Activated CD8-positive, alpha-beta T cell treated with anti-CD3 and anti-CD28 coated beads for 36 hours (primary cell): Measurements from ENCODE around the gene RNLS. TPM values are rescaled to one million over a fixed set of nuclear protein-coding genes. Genes with fewer than 3 reads are reported as not detected.
"Not testable (repeated sequence)": the region's sequence is repeated elsewhere in the genome, so short reads cannot be mapped to it uniquely, and the experiment has no call there.

Experiments used
- ATAC-seq: fragments of 200-7000 bp; cut with Tn5 transposase; one replicate; pipeline ENCODE4 v1.10.0; 2021; ENCODE audit warnings: mild to moderate bottlenecking, moderate library complexity
- CTCF ChIA-PET: fragments of 350-600 bp; sonication (Branson Sonifier 250); formaldehyde crosslinking; loops from one replicate; lab custom pipeline; 2021; ENCODE audit warnings: antibody characterized with exemption; lab: Charles Lee
- POLR2A ChIA-PET: fragments of 350-600 bp; sonication (Branson Sonifier 250); formaldehyde crosslinking; loops from one replicate; lab custom pipeline; 2021; ENCODE audit warnings: antibody characterized with exemption; lab: Charles Lee
- DNase-seq: peaks from one replicate; pipeline ENCODE4 v3.0.0-alpha.2; 2020
- H3K27ac Mint-ChIP-seq: one replicate; pipeline ENCODE4 v1.8.0; 2021; ENCODE audit warnings: mild to moderate bottlenecking, mixed read lengths
- H3K27me3 Mint-ChIP-seq: one replicate; pipeline ENCODE4 v1.8.0; 2021; ENCODE audit warnings: mixed read lengths
- H3K36me3 Mint-ChIP-seq: one replicate; pipeline ENCODE4 v1.8.0; 2021; ENCODE audit warnings: low read depth, mixed read lengths
- H3K4me1 Mint-ChIP-seq: one replicate; pipeline ENCODE4 v1.8.0; 2021; ENCODE audit warnings: low read depth, mixed read lengths
- H3K4me3 Mint-ChIP-seq: one replicate; pipeline ENCODE4 v1.8.0; 2021; ENCODE audit warnings: mild to moderate bottlenecking, moderate library complexity, mixed read lengths
- H3K9me3 Mint-ChIP-seq: one replicate; pipeline ENCODE4 v1.8.0; 2021; ENCODE audit warnings: mixed read lengths
- CTCF ChIP-seq: fragments of 200-600 bp; IDR thresholded peaks from one replicate; pipeline ENCODE4 v1.8.0; 2022; ENCODE audit warnings: antibody characterized with exemption, mild to moderate bottlenecking
- intact Hi-C: fragments of 100-400 bp; cut with micrococcal nuclease; formaldehyde crosslinking; loops from one replicate; pipeline ENCODE4 v1.10.0; 2022
- total RNA-seq, 2 experiments: library from RNA; stranded (reverse); gene quantifications; one replicate each; pipeline ENCODE4 v1.2.3, GENCODE V29; 2021

RNLS gene
- total RNA-seq, 2 experiments from 2014 or later, result 4.5 TPM

- Mint-ChIP-seq H3K4me3 (no peak overlapping the region), H3K27me3 (no peaks in the 10 kb centered on the region), H3K4me1 (peaks cover 5% of the 10 kb centered on the region), H3K27ac (no peak overlapping the region), H3K36me3 (no peaks in the 10 kb centered on the region), H3K9me3 (peaks cover 2% of the 10 kb centered on the region)
- TF ChIP-seq CTCF, result no peak
- POLR2A ChIA-PET, result interaction anchor here (0.8 kb wide), 1 partner anchor 24 kb away, joined by 3 read pairs; no protein-coding TSS in a partner anchor
- DNase-seq (no peak), ATAC-seq (no peak)
- intact Hi-C loops, result no loop called here
- CTCF ChIA-PET, result interaction anchor here (0.7 to 1.4 kb wide), 2 partner anchors 13 to 180 kb away, joined by 3 read pairs; no protein-coding TSS in a partner anchor
These were observed 210.9 kb downstream of the RNLS start for GRCh38 chr10:88372051-88372715.

- no peak for ATAC-seq
- Mint-ChIP-seq H3K27me3 (no peaks in the 10 kb centered on the region), H3K27ac (no peak overlapping the region), H3K4me1 (peaks cover 5% of the 10 kb centered on the region), H3K36me3 (no peaks in the 10 kb centered on the region), H3K4me3 (no peak overlapping the region), H3K9me3 (peaks cover 2% of the 10 kb centered on the region)
- TF ChIP-seq CTCF, result no peak
- intact Hi-C loops, result no loop called here
- POLR2A ChIA-PET, result no interaction called here
- no peak for DNase-seq
- CTCF ChIA-PET, result no interaction called here
These were observed 212.4 kb downstream of the RNLS start for GRCh38 chr10:88370713-88371112.

- POLR2A ChIA-PET, result interaction anchor here (0.8 kb wide), 1 partner anchor 20 kb away, joined by 3 read pairs; no protein-coding TSS in a partner anchor
- DNase-seq (no peak), ATAC-seq (no peak)
- no peak for TF ChIP-seq CTCF
- no peak overlapping the region for H3K4me3 Mint-ChIP-seq
- H3K36me3 Mint-ChIP-seq, result no peaks in the 10 kb centered on the region
- H3K4me1 Mint-ChIP-seq, result no peaks in the 10 kb centered on the region
- peaks cover 2% of the 10 kb centered on the region for H3K9me3 Mint-ChIP-seq
- CTCF ChIA-PET, result no interaction called here
- intact Hi-C loops, result no loop called here
- no peak overlapping the region for H3K27ac Mint-ChIP-seq
- H3K27me3 Mint-ChIP-seq, result no peaks in the 10 kb centered on the region
These were observed 216.3 kb downstream of the RNLS start for GRCh38 chr10:88366772-88367171.

- ChIA-PET CTCF (no interaction called here), POLR2A (interaction anchor here (0.6 kb wide), 1 partner anchor 387 kb away, joined by 3 read pairs; no protein-coding TSS in a partner anchor)
- no peak for TF ChIP-seq CTCF
- Mint-ChIP-seq H3K4me1 (no peaks in the 10 kb centered on the region), H3K27me3 (no peaks in the 10 kb centered on the region), H3K9me3 (no peaks in the 10 kb centered on the region), H3K36me3 (no peaks in the 10 kb centered on the region), H3K27ac (no peak overlapping the region), H3K4me3 (no peak overlapping the region)
- DNase-seq, result no peak
- intact Hi-C loops, result no loop called here
- ATAC-seq, result no peak
These were observed 220.9 kb downstream of the RNLS start for GRCh38 chr10:88361995-88362807.

DNA sequence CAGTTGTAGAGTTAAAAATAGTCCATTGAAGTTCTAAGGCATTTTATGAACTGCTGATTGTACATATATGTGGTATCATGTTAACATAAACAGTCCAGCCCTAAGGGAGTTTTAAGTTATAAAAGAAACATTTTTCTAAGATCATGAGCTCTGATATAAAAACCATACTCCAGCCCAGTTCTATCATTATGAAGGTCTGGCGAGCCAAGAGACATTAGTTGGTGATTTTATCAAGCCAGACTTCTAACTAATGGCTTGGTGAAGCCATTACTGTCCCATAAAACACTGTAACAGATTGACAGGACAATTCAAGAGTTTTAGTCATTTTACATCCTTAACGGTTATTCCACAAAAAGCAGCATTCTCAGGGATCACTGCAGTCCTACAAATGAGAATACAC lies 221.6 kb downstream of the RNLS start:
- Mint-ChIP-seq H3K36me3 (no peaks in the 10 kb centered on the region), H3K4me3 (no peak overlapping the region), H3K4me1 (no peaks in the 10 kb centered on the region), H3K27ac (no peak overlapping the region), H3K9me3 (no peaks in the 10 kb centered on the region), H3K27me3 (no peaks in the 10 kb centered on the region)
- TF ChIP-seq CTCF, result no peak
- intact Hi-C loops, result no loop called here
- DNase-seq (no peak), ATAC-seq (no peak)
- ChIA-PET POLR2A (no interaction called here), CTCF (no interaction called here)

DNA sequence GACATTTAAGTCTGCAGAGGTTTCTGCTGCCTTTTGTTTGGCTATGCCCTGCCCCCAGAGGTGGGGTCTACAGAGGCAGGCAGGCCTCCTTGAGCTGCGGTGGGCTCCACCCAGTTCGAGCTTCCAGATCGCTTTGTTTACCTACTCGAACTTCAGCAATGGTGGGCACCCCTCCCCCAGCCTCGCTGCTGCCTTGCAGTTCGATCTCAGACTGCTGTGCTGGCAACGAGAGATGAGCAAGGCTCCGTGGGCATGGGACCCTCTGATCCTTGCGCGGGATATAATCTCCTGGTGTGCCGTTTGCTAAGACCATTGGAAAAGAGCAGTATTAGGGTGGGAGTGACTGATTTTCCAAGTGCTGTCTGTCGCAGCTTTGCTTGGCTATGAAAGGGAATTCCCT lies 227.4 kb downstream of the RNLS start:
- intact Hi-C loops, ATAC-seq, H3K4me1 Mint-ChIP-seq, H3K9me3 Mint-ChIP-seq, H3K27me3 Mint-ChIP-seq, POLR2A ChIA-PET, DNase-seq, CTCF ChIA-PET, H3K36me3 Mint-ChIP-seq, H3K4me3 Mint-ChIP-seq, H3K27ac Mint-ChIP-seq: not testable (repeated sequence)
